IMR-90 (cell line): ENCODE results near the gene SLC66A2. TPM values are rescaled to one million over a fixed set of nuclear protein-coding genes. Genes with fewer than 3 reads are reported as not detected.

ENCODE experiments used
- ATAC-seq: fragments of 200-7000 bp; cut with Tn5 transposase; 2 replicates; pipeline ENCODE4 v1.9.1; 2020; ENCODE audit warnings: low read depth, mild to moderate bottlenecking, moderate library complexity
- BruUV-seq: library from RNA; stranded (reverse); fragments of 400-500 nt; replicated peaks from 2 replicates; lab custom pipeline; 2021; lab: Mats Ljungman, UMichigan
- CTCF ChIA-PET: fragments of 300-600 bp; formaldehyde crosslinking; extraction: SDS; loops from one replicate; lab custom pipeline; 2021; ENCODE audit warnings: antibody characterized with exemption; lab: Yijun Ruan, JAX
- POLR2A ChIA-PET: fragments of 300-600 bp; sonication (Branson Sonifier 250); formaldehyde crosslinking; loops from one replicate; lab custom pipeline; 2022; ENCODE audit warnings: antibody characterized with exemption; ENCODE audit not compliant: unreplicated experiment; lab: Charles Lee
- DNase-seq: peaks from one replicate; pipeline ENCODE4 v3.0.0; 2013
- H2AFZ ChIP-seq: replicated peaks from 2 replicates; pipeline ENCODE3; 2013; ENCODE audit warnings: low read length, mild to moderate bottlenecking; ENCODE audit not compliant: poor library complexity
- H2AK5ac ChIP-seq: 2 replicates; pipeline ENCODE4 v1.6.1; 2013; ENCODE audit warnings: low read depth, low read length, inconsistent platforms
- H2AK9ac ChIP-seq: replicated peaks from 2 replicates; pipeline ENCODE3; 2013; ENCODE audit warnings: mild to moderate bottlenecking, low read depth, low read length, moderate library complexity; ENCODE audit not compliant: poor library complexity
- H2BK120ac ChIP-seq: 2 replicates; pipeline ENCODE4 v1.6.1; 2013; ENCODE audit warnings: low read depth, low read length, inconsistent platforms
- H2BK15ac ChIP-seq: 3 replicates; pipeline ENCODE4 v1.6.1; 2013; ENCODE audit warnings: low read depth, low read length, inconsistent platforms
- H2BK20ac ChIP-seq: 2 replicates; pipeline ENCODE4 v1.6.1; 2013; ENCODE audit warnings: low read depth, mild to moderate bottlenecking, inconsistent platforms, low read length, moderate library complexity
- H2BK5ac ChIP-seq: 2 replicates; pipeline ENCODE4 v1.6.1; 2013; ENCODE audit warnings: mild to moderate bottlenecking, low read depth, low read length, inconsistent platforms; ENCODE audit not compliant: poor library complexity, severe bottlenecking
- H3K14ac ChIP-seq: replicated peaks from 2 replicates; pipeline ENCODE4 v1.6.1; 2013; ENCODE audit warnings: low read depth, low read length, inconsistent platforms
- H3K18ac ChIP-seq: 2 replicates; pipeline ENCODE4 v1.6.1; 2013; ENCODE audit warnings: low read depth, low read length, control low read depth
- H3K23ac ChIP-seq: 2 replicates; pipeline ENCODE4 v1.6.1; 2013; ENCODE audit warnings: low read depth, low read length, inconsistent platforms
- H3K27ac ChIP-seq: 2 replicates; pipeline ENCODE4 v1.5.1; 2013; ENCODE audit warnings: mild to moderate bottlenecking, control low read depth, low read length; ENCODE audit not compliant: insufficient read depth
- H3K27me3 ChIP-seq: 2 replicates; pipeline ENCODE4 v1.6.1; 2013; ENCODE audit warnings: low read length; ENCODE audit not compliant: control insufficient read depth, insufficient read depth
- H3K36me3 ChIP-seq: 2 replicates; pipeline ENCODE4 v1.6.1; 2013; ENCODE audit warnings: low read length, mixed read lengths; ENCODE audit not compliant: control insufficient read depth, insufficient read depth
- H3K4ac ChIP-seq: 2 replicates; pipeline ENCODE4 v1.6.1; 2013; ENCODE audit warnings: low read depth, low read length, inconsistent platforms
- H3K4me1 ChIP-seq: 2 replicates; pipeline ENCODE4 v1.6.1; 2013; ENCODE audit warnings: low read length, mixed read lengths; ENCODE audit not compliant: control insufficient read depth, insufficient read depth
- H3K4me2 ChIP-seq: 2 replicates; pipeline ENCODE4 v1.6.1; 2013; ENCODE audit warnings: low read depth, mild to moderate bottlenecking, control low read depth, low read length, moderate library complexity
- H3K4me3 ChIP-seq: 2 replicates; pipeline ENCODE4 v1.5.1; 2013; ENCODE audit warnings: low read depth, mild to moderate bottlenecking, control low read depth, low read length, moderate library complexity; ENCODE audit not compliant: insufficient read depth
- H3K56ac ChIP-seq: 2 replicates; pipeline ENCODE4 v1.6.1; 2013; ENCODE audit warnings: low read length, inconsistent platforms; ENCODE audit not compliant: insufficient read depth; ENCODE audit errors: extremely low read depth
- H3K79me1 ChIP-seq, 2 experiments: 2 replicates each; pipeline ENCODE4 v1.6.1; 2013; ENCODE audit warnings: low read length in 2 of 2, inconsistent platforms in 1 of 2, low read depth in 1 of 2
- H3K9ac ChIP-seq: 2 replicates; pipeline ENCODE4 v1.6.1; 2013; ENCODE audit warnings: low read depth, low read length, control low read depth
- H3K9me1 ChIP-seq: 2 replicates; pipeline ENCODE4 v1.6.1; 2013; ENCODE audit warnings: low read length, inconsistent platforms; ENCODE audit not compliant: insufficient read depth
- H3K9me3 ChIP-seq: 2 replicates; pipeline ENCODE4 v1.6.1; 2013; ENCODE audit warnings: low read length; ENCODE audit not compliant: control insufficient read depth, insufficient read depth
- H4K20me1 ChIP-seq: 2 replicates; pipeline ENCODE4 v1.6.1; 2013; ENCODE audit warnings: low read length, inconsistent platforms; ENCODE audit not compliant: insufficient read depth
- H4K5ac ChIP-seq: 2 replicates; pipeline ENCODE4 v1.6.1; 2013; ENCODE audit warnings: mild to moderate bottlenecking, low read depth, low read length, control low read depth
- H4K8ac ChIP-seq, 2 experiments: 2 replicates each; pipeline ENCODE4 v1.6.1; 2013; ENCODE audit warnings: low read depth in 2 of 2, low read length in 2 of 2, control low read depth in 1 of 2, inconsistent platforms in 1 of 2
- H4K91ac ChIP-seq: 2 replicates; pipeline ENCODE4 v1.6.1; 2013; ENCODE audit warnings: low read depth, low read length, inconsistent platforms; ENCODE audit not compliant: insufficient read depth
- POLR2A ChIP-seq: IDR thresholded peaks from 2 replicates; pipeline ENCODE4 v1.6.1; 2012; ENCODE audit warnings: mild to moderate bottlenecking, low read depth, low read length
- RCOR1 ChIP-seq: IDR thresholded peaks from 2 replicates; pipeline ENCODE4 v1.6.1; 2012; ENCODE audit warnings: mild to moderate bottlenecking, low read length, improper control_type of control experiment; ENCODE audit not compliant: insufficient replicate concordance
- WGBS, 2 experiments: methylation state at CpG; one replicate each; pipeline versions ENCODE4 v1.1.5 to v1.1.7; 2013; ENCODE audit warnings: missing lambda C conversion rate in 2 of 2; ENCODE audit not compliant: insufficient read length in 1 of 2; ENCODE audit errors: extremely low coverage in 2 of 2; 5-methylcytosine and 5-hydroxymethylcytosine counted together
- dilution Hi-C: fragments of 300-500 bp; cut with HindIII; formaldehyde crosslinking; loops from one replicate; pipeline ENCODE4 v1.14.3; 2018; ENCODE audit warnings: low sequenced_read_pairs; ENCODE audit not compliant: unreplicated experiment
- in situ Hi-C: fragments of 300-500 bp; cut with MboI; formaldehyde crosslinking; loops from 3 replicates; pipeline ENCODE4 v1.14.3; 2019; ENCODE audit warnings: low sequenced_read_pairs, inconsistent platforms, mixed read lengths
- intact Hi-C: fragments of 100-400 bp; cut with micrococcal nuclease; formaldehyde crosslinking; loops from 2 replicates; pipeline ENCODE4 v1.10.0; 2022
- polyA plus RNA-seq, 3 experiments: library from polyadenylated mRNA; depleted of rRNA; stranded (reverse); fragments of >200 nt; gene quantifications; 2 replicates each; pipeline ENCODE4 v1.2.3, GENCODE V29; 2012; ENCODE audit warnings: low replicate concordance in 1 of 3
- total RNA-seq: library from RNA; depleted of rRNA; stranded (reverse); fragments of >200 nt; gene quantifications from 2 replicates; pipeline ENCODE4 v1.2.3, GENCODE V29; 2012

SLC66A2 gene
- total and polyA plus RNA-seq, 2 of the 4 experiments (the other 2 are of a cell fraction), result 17.6 to 23.5 TPM

- Histone ChIP-seq H2BK120ac (no peak overlapping the region), H3K4me3 (no peak overlapping the region), H2AFZ (no peak overlapping the region), H3K36me3 (peaks cover 6% of the 10 kb centered on the region; the same call in 1 of the 2 replicates), H3K79me1 (peaks cover 7 to 14% of the 10 kb centered on the region in 2 experiments; a peak in 1 of 4 replicates), H3K4ac (no peak overlapping the region), H3K9me1 (no peaks in the 10 kb centered on the region), H2AK9ac (no peak overlapping the region), H3K23ac (no peak overlapping the region), H2BK20ac (no peak overlapping the region), H4K8ac (no peak overlapping the region), H3K14ac (no peak overlapping the region), H2BK15ac (no peak overlapping the region), H4K91ac (no peak overlapping the region), H3K27ac (no peak overlapping the region), H3K56ac (no peak overlapping the region), H3K4me1 (peaks cover 3% of the 10 kb centered on the region), H4K5ac (no peak overlapping the region), H2AK5ac (no peak overlapping the region), H3K9me3 (no peaks in the 10 kb centered on the region), H2BK5ac (no peak overlapping the region), H4K20me1 (no peaks in the 10 kb centered on the region), H3K27me3 (no peaks in the 10 kb centered on the region), H3K9ac (no peak overlapping the region), H3K18ac (no peak overlapping the region), H3K4me2 (no peak overlapping the region)
- ATAC-seq (no peak), DNase-seq (no peak)
- BruUV-seq, result no TSS peak
- dilution Hi-C loops, result no loop called here
- intact Hi-C loops, result no loop called here
- TF ChIP-seq POLR2A (no peak), RCOR1 (no peak)
- no CpG with 5 or more reads among the region's 2 CpGs for WGBS, 2 experiments
- ChIA-PET CTCF (no interaction called here), POLR2A (no interaction called here)
- in situ Hi-C loops, result no loop called here
Measured at GRCh38 chr18:79956276-79956675, 4.8 kb upstream of the SLC66A2 start.
